WI38 (cell line): ENCODE results near the gene TECR.
"Not testable (repeated sequence)": the region's sequence is repeated elsewhere in the genome, so short reads cannot be mapped to it uniquely, and the experiment has no call there.

Experiments used
- H3K4me3 ChIP-seq: 2 replicates; pipeline ENCODE4 v1.5.1; 2011; ENCODE audit warnings: low read depth, mild to moderate bottlenecking, control low read depth, low read length
- TF ChIP-seq, protein P1 (sequence below): IDR thresholded peaks from 2 replicates; pipeline ENCODE4 v1.5.1; 2012; ENCODE audit warnings: low read depth, mild to moderate bottlenecking, control low read depth, low read length

Gene TECR

DNA sequence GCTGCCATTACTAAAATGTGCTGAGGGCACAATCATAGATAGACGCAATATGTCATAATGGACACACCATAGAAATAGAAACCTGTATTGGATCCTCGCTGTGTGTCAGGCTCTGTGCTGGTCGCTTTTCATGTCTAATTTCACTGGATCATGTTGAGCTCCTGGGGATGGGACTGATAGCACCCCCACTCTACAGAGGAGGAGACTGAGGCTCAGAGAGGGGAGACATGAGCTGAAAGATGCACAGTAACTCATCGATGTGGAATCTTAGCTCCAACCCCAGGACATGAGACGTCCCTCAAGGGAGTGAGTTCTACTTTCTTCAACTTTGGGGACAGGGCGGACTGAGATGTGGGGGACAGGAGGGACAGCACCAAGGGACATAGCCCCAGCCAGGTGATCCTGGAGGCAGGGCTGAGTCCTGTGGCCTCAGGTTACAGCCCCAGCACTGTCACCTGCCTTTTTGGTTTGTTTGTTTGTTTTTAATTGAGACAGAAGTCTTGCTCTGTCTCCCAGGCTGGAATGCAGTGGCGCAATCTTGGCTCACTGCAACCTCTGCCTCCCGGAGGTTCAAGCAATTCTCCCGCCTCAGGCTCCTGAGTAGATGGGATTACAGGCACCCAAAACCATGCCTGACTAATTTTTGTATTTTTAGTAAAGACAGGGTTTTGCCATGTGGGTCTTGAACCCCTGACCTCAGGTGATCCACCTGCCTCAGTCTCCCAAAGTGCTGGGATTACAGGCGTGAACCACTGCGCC lies 26.9 kb upstream of the TECR start:
- no peak overlapping the region for H3K4me3 ChIP-seq
- TF ChIP-seq, protein P1, sequence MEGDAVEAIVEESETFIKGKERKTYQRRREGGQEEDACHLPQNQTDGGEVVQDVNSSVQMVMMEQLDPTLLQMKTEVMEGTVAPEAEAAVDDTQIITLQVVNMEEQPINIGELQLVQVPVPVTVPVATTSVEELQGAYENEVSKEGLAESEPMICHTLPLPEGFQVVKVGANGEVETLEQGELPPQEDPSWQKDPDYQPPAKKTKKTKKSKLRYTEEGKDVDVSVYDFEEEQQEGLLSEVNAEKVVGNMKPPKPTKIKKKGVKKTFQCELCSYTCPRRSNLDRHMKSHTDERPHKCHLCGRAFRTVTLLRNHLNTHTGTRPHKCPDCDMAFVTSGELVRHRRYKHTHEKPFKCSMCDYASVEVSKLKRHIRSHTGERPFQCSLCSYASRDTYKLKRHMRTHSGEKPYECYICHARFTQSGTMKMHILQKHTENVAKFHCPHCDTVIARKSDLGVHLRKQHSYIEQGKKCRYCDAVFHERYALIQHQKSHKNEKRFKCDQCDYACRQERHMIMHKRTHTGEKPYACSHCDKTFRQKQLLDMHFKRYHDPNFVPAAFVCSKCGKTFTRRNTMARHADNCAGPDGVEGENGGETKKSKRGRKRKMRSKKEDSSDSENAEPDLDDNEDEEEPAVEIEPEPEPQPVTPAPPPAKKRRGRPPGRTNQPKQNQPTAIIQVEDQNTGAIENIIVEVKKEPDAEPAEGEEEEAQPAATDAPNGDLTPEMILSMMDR = no peak

DNA sequence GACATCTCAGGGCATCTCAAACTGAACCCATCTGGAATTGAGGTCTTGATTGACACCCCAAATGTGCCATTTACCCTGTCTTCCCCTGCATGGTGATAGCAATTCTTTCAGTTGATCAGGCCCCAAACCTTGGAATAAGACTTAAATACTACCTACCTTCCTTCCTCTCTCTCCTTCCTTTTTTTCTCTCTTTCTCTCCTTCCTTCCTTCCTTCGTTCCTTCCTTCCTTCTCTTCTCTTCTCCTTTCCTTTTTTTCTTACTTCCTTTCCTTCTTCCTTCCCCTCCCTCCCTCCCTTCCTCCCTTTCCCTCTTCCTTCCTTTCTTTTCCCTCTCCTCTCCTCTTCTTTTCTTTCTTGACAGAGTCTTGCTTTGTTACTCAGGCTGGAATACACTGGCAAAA lies 26.1 kb upstream of the TECR start:
- TF ChIP-seq, protein P1 = no peak
- H3K4me3 ChIP-seq = no peak overlapping the region

DNA sequence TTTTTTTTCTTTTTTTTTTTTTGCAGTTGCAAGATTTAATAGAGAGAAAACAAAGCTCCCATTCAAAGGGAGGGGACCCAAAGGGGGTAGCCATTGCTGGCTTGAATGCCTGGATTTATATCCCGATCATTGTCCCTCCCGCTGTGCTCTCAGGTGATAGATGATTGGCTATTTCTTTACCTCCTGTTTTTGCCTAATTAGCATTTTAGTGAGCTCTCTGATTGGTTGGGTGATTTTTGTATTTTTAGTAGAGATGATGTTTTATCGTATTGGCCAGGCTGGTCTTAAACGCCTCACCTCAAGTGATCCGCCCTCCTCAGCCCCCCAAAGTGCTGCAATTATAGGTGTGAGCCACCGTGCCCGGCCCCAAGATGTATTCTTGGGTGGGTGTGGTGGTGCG lies 24.8 kb upstream of the TECR start:
- H3K4me3 ChIP-seq = not testable (repeated sequence)

DNA sequence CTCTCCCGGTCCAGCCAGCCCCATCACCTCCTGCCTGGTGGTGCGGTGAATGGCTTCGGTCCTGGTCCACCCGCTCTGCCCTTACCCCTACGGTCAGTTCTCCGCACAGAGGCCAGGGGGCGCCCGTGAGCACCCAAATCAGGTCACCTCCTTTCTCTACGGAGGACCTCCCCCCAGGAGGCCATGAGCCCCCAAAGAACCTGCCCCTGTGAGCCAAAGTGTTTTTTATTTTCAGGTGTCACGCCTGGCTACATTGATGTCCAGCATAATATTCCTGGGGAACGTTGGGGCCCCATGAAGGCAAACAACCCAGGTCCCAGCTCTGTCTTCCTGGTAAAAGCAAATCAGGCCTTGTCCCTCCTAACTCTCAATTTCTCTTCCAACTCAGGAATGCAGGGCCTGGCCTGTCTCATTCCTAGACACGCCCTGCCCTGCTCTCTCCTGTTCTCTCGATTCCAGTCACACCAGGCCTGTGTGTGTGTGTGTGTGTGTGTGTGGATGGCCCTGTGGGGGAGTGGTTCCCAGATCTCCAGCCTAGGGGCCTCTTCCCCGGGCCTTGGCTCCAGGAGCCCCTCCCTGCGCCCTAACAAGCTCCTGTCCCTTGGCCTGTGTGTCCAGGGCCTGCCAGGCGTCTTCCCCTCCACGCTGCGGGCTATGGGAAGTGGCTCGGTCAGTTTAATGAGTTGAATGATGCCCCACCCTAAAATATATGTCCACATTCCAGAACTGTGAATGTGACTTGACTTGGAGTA lies 23.7 kb upstream of the TECR start:
- TF ChIP-seq, protein P1 = peak; percentile 87
- H3K4me3 ChIP-seq = no peak overlapping the region

DNA sequence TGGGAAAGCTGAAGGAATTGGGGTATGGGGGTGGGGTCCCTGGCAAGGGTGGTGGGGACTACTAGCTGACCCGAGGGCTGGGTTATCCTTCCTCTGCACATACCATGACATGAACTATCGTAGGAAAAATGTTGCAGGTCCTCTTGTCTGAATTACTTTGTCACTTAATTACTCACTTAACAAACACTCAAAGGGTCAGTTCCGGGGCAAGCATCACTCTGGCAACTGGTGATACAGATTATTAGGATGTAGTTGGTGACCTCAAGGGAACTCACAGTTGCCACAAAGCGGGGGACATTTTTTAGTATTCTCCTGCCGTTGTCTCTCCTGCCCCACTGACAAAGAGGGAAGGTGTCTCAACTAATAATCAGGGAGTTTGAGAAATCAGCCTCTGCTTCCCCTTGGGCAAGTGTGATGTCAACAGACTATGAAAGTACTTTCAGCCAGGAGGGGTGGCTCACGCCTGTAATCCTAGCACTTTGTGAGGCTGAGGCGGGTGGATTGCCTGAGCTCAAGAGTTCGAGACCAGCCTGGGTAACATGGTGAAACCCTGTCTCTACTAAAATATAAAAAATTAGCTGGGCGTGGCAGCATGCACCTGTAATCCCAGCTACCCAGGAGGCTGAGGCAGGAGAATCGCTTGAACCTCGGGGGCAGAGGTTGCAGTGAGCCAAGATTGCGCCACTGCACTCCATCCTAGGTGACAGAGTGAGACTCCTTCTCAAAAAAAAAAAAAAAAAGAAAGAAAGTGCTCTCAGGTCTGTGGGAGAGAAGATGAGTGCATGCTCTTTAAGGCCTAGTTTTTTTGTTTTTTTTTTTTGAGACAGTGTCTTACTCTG lies 21.5 kb upstream of the TECR start:
- H3K4me3 ChIP-seq = no peak overlapping the region
- TF ChIP-seq, protein P1 = no peak

DNA sequence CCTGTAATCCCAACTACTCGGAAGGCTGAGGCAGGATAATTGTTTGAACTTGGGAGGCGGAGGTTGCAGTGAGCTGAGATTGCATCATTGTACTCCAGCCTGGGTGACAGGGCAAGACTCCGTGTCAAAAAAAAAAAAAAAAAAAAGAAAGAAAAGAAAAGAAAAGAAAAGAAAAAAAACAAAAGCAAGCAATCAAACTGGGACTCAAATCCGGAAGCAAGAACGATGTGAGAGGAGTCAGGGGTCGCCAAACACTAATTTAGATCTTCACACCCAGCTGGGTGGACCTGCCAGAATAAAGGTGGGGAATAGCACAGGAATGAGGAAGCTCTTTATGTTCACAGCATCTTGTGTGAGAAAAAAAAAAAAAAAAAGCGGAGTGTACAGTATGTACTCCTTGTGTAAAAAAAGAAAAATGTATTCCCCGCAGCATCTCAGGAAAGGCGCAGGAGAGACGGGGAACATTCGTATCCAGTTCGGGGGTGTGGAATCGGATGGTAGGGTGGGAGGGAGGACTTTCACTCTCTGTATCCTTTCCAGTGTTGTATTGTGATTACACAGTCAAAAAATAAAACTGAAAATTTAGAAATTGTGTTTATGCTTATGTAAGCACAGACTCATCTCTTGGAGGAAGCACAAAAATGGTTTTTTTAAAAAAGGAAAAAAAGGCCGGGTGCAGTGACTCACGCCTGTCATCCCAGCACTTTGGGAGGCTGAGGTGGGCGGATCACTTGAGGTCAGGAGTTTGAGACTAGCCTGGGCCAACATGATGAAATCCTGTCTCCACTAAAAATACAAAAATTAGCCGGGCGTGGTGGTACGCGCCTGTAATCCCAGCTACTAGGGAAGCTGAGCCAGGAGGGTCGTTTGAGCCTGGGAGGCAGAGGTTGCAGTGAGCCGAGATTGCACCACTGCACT lies 18.8 kb upstream of the TECR start:
- 0 out of 2 replicates have a peak overlapping the region, but pooled peaks have one; percentile 8 for H3K4me3 ChIP-seq
- TF ChIP-seq, protein P1 = no peak

DNA sequence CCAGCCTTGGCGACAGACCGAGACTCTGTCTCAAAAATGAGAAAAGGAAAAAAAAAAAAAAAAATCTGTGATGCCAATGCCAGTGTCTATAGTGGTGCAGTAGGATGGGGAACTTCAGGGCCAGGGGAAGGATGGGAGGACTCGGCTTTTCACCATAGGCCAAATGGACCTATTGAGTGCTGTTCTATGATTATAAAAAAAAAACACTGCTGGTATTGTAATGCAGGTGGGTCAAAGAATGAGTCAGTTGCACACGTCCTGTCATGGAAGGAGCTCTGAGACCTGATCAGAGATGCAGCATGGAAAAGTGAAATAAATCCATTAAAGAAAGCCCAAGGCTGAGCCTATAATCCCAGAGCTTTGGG lies 18.2 kb upstream of the TECR start:
- no peak overlapping the region for H3K4me3 ChIP-seq
- TF ChIP-seq, protein P1 = no peak
